ENCODE results near the gene EMSY. TPM values are rescaled to one million over a fixed set of nuclear protein-coding genes. Genes with fewer than 3 reads are reported as not detected.

EMSY gene
- polyA plus RNA-seq, 3 donors: 25.5 to 30.1 (median 28.3) TPM

DNA sequence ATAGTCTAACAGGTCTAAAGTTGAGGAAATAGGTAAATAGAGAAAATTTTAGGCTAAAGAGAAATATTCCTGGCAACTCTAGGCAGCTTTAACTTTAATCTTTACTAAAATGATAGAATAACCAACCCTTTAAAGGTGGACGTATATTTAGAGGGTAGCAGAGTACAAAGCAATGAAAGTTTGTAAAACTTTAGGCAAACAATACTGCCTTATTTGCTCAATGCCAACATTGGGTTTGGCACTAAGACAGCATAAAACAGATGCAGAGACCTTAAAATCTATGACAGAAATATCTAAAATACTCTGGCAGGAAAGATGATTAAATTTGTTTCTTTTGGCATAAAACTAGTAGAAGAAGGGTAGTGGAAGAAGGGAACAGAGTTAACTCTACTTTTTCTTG is 70.7 kb downstream of the EMSY start:
- no peak for DNase-seq (ENCODE audit: low read depth in 3 of 3, low spot score in 2 of 3)

GRCh38 chr11:76523147-76523546 is 78.3 kb downstream of the EMSY start:
- no peak for DNase-seq (ENCODE audit: low read depth in 3 of 3, low spot score in 2 of 3)

DNA sequence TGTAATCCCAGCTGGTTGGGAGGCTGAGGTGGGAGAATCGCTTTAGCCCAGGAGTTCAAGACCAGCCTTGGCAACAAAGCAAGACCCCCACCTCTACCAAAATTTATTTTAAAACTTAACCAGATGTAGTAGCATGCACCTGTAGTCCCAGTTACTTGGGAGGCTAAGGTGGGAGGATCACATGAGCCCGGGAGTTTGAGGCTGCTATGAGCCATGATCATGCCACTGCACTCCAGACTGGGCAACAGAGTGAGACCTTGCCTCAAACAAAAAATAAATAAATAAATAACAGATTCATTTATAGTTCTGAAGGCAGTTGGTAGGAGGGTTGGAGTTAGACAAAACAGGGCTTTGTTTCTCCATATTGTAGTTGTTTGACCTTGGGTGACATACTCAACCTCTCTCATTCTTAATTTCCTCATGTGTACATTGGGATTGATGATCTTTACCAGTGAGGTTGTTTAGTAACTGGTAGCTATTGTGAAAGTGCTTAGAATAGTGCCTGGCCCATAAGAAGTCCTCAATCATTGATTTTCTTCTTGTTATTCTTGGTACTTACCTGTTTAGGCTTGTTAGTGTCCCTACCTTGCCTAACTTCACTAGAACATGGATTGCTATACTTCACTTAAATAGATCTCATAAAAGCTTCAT is 79.1 kb downstream of the EMSY start:
- no peak for DNase-seq (ENCODE audit: low read depth in 3 of 3, low spot score in 2 of 3)

DNA sequence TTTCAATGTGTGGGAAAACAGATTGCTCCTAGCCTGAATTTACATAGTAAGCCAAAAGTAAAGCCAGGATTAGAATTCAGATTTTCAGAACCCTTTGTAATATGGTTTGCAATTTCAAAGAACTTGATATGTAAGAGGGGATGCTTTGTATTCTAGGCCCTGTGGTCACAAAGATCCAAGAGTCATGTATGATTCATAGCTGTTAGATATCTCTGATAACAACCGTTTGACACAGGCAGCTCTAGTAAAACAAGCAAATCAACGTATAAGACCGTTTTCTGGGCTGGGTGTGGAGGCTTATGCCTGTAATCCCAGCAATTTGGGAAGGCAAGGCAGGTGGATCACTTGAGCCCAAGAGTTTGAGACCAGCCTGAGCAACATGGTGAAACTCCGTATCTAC is 79.6 kb downstream of the EMSY start:
- no peak for DNase-seq (ENCODE audit: low read depth in 3 of 3, low spot score in 2 of 3)

GRCh38 chr11:76524919-76525318 is 80.1 kb downstream of the EMSY start:
- DNase-seq (ENCODE audit: low read depth in 3 of 3, low spot score in 2 of 3): no peak

DNA sequence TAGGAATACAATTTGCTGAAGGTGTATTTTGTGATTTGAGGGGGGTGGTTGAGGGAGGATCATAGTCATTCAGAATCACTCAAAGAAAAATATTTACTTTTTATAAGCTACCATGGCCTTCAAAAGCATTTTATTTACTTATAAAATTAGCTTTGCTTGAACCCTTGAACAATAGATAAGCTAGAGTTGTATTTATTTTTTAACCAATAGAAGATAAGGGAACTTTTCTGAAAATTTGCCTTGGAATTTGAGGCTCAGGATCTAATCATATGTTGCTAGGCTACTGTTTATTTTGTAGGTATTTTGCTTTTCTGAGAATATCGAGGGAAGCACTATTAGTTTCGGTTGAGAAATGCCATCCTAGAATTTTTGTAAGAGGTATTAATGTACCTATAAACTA is 82.1 kb downstream of the EMSY start:
- no peak for DNase-seq (ENCODE audit: low read depth in 3 of 3, low spot score in 2 of 3)

- DNase-seq (ENCODE audit: low read depth in 3 of 3, low spot score in 2 of 3): no peak
These were observed 97.6 kb downstream of the EMSY start for GRCh38 chr11:76542436-76542835.

GRCh38 chr11:76543006-76543703 is 98.3 kb downstream of the EMSY start:
- no peak for DNase-seq (ENCODE audit: low read depth in 3 of 3, low spot score in 2 of 3)

DNA sequence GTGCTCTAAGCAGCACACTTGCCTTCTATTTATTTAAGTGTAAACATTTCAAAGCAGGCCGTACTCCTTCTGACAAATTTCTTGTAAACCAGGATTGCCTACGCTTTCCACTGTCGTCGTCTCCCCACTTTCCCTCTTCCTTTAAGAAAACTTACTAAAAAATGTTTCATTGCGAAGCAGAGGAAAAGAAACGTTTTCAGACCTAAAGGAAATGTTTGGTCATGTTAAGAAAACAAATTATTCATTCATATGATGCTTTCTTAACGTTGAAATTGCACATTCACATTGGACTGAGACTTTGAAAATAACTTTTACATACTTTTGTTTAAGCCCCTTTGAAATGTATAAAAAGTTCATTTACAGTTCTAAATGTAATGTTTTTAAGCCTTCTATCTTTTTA is 106.0 kb downstream of the EMSY start:
- no peak for DNase-seq (ENCODE audit: low read depth in 3 of 3, low spot score in 2 of 3)

DNA sequence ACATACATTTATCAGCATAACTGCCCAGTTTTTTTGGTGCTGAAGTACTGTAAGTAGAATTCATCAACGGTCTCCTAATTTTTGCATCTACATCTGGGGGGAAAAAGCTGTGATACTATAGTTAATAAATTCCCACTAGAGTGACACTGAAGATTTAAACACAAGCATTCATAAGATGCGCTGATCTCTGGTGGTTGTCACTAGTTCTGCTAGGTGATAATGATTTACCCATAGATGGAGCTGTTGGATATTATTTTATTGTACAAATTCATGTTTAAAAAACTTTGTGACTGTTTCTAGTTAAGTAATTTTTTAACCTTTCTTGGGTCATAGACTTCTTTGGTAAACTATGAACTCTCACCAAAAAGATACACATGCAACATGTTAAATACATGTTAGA is 106.6 kb downstream of the EMSY start:
- no peak for DNase-seq (ENCODE audit: low read depth in 3 of 3, low spot score in 2 of 3)

DNA sequence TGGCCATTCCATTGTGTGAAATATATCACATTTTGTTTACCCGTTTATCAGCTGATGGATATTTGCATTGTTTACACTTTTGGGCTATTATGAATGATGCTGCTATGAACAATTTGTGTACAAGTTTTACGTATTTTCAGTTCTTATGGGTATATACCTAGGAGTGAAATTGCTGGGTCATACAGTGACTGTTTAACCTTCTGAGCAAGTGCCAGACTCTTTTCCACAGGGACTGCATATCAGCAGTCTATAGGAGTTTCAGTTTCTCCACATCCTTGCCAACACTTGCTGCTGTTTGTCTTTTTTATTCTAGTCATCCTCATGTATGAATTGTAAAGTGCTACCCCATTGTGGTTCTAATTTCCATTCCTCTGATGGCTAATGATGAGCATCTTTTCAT is 108.2 kb downstream of the EMSY start:
- DNase-seq (ENCODE audit: low read depth in 3 of 3, low spot score in 2 of 3): no peak

DNA sequence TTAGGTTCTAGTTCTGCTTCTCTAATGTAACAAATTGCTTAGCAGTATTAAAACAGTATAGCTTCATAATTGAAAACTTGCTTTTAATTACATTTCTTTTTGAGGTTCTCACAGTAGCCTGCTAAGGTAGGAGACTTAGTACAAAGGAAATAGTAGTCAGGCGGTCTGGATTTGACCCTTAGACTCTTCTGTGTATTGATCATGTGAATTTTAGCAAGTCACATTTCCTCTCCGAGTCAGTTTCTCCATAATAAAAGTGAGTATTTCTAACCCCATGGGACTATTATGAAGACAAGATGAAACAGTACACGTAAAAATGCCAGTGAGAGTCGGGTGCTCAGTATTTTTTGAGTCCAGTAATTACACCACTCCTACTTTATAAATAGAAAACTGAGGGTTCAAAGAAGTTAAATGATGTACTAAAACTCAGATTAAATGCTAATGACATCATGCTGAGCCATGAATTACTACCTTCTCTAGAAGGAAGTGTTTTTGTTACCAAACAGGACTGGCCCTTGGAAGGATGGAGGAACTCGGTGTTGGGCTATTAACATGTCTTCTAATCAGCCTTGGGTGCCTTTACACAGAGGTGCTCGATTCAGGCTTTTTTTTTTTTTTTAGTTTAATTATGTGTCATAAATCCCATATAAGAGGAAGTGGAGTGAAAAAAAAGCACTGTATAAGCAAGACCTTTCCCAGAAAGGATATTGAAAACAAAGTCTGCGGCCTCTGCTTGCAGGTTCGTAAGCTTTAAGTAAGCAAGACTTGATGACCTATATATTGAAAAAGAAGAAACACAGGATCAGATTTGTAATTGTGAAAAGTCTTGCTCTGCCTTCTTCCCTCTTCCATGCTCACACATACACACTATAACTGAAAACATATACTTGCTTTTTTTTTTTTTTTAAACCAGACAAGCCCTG is 109.0 kb downstream of the EMSY start:
- DNase-seq (ENCODE audit: low read depth in 3 of 3, low spot score in 2 of 3): no peak

DNA sequence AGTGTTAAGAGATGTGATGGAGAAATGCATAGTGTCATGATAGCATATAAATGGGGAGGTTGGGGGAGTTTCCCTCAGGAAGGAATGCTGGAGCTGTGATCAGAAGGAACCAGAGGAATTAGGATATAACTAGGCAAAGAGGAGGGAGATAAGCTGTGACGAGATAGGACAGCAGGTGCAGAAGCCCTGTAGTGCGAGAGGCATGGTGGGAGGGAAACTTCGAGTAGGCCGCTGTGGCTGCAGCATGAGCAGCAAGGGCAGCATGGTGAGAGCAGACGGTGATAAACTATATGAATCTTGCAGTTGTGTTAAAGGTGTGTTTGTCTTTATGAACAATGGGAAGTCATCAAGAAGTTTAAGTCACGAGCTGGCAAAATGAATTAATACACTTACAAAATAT is 109.9 kb downstream of the EMSY start:
- DNase-seq (ENCODE audit: low read depth in 3 of 3, low spot score in 2 of 3): no peak

GRCh38 chr11:76557466-76557865 is 112.6 kb downstream of the EMSY start:
- DNase-seq (ENCODE audit: low read depth in 3 of 3, low spot score in 2 of 3): no peak

- DNase-seq (ENCODE audit: low read depth in 3 of 3, low spot score in 2 of 3): no peak
These were observed 113.7 kb downstream of the EMSY start for GRCh38 chr11:76558473-76558872.

GRCh38 chr11:76558891-76559290 is 114.1 kb downstream of the EMSY start:
- DNase-seq (ENCODE audit: low read depth in 3 of 3, low spot score in 2 of 3): no peak

DNA sequence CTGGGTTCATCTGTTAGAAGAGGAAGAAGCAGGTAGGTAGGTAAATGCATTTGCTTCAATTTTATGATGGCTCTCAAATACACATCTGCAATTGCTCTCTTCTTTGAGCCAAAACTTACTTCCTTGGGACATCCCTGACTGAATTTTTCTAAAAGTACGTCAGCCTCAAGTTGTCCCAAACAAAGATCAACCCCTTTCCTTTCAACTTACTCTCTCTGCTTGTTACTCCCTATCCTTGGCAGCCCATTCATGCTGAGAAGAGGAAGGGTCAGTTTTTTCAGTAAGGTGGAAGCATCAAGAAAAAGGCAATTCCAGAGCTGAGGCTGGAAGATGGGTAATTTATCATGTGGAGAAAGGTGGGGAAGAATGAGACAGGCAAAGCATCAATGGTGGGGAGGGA is 114.5 kb downstream of the EMSY start:
- DNase-seq (ENCODE audit: low read depth in 3 of 3, low spot score in 2 of 3): no peak

GRCh38 chr11:76560219-76560618 is 115.4 kb downstream of the EMSY start:
- DNase-seq (ENCODE audit: low read depth in 3 of 3, low spot score in 2 of 3): no peak

DNA sequence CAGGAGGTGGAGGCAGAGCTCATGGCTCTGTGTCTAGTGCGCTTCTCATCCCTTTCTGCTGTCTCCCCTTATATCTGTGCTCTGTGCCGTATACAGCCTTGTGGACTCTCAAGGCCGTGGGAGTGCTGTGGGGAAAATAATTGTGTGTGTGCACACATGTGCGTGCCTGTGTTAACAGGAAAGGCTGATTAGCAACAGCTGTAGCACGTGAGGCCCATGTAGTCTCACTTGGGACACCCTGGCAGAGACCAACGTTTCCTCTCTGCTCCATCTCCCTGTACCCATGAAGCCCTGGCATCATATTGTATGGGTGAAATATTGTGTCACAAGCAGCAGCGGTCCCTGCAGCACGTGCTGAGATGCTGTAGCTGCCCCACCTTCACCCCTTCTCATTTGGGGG is 116.4 kb downstream of the EMSY start:
- DNase-seq (ENCODE audit: low read depth in 3 of 3, low spot score in 2 of 3): no peak

DNA sequence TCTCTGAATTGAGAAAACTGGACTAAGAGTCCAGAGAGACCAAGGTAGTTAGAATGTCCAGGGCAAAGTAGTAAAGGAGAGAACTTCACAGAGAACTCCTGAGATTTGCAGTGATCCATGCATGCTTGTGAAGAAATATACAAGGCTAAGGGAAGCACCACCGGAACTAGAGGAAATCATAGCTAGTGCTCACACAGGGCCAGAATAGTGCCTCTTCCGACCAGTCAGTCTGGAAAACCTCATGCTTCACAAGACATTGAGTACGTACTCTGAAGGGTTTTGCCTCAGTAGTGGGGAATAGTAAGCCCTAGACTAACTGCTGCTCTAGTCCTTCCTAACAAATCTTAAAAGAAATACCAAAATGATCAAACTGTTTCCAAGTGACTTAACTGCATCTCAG is 117.7 kb downstream of the EMSY start:
- no peak for DNase-seq (ENCODE audit: low read depth in 3 of 3, low spot score in 2 of 3)

- DNase-seq (ENCODE audit: low read depth in 3 of 3, low spot score in 2 of 3): no peak
These were observed 119.5 kb downstream of the EMSY start for GRCh38 chr11:76564364-76564763.

GRCh38 chr11:76566811-76567210 is 122.0 kb downstream of the EMSY start:
- no peak for DNase-seq (ENCODE audit: low read depth in 3 of 3, low spot score in 2 of 3)

Data from right renal cortex interstitium (tissue), 3 donors.